Uterus (tissue), 2 donors: ENCODE results near the gene PCGF5.

Source experiments
- POLR2A ChIP-seq, 2 donors: fragments of 450-650 bp; IDR thresholded peaks; one replicate each; pipeline ENCODE4 v1.6.1; 2016; ENCODE audit warnings: antibody characterized with exemption in 2 of 2, mild to moderate bottlenecking in 1 of 2, moderate library complexity in 1 of 2
- TF ChIP-seq, protein P1 (sequence below), 4 experiments: fragments of 200-600 bp in 2 of 4; fragments of 450-650 bp in 2 of 4; sonication (generic) in 2 of 4; IDR thresholded peaks; one replicate each; pipeline ENCODE4 v1.5.1; 2016 to 2019; ENCODE audit warnings: antibody characterized with exemption in 4 of 4, mild to moderate bottlenecking in 2 of 4, moderate library complexity in 1 of 4

DNA sequence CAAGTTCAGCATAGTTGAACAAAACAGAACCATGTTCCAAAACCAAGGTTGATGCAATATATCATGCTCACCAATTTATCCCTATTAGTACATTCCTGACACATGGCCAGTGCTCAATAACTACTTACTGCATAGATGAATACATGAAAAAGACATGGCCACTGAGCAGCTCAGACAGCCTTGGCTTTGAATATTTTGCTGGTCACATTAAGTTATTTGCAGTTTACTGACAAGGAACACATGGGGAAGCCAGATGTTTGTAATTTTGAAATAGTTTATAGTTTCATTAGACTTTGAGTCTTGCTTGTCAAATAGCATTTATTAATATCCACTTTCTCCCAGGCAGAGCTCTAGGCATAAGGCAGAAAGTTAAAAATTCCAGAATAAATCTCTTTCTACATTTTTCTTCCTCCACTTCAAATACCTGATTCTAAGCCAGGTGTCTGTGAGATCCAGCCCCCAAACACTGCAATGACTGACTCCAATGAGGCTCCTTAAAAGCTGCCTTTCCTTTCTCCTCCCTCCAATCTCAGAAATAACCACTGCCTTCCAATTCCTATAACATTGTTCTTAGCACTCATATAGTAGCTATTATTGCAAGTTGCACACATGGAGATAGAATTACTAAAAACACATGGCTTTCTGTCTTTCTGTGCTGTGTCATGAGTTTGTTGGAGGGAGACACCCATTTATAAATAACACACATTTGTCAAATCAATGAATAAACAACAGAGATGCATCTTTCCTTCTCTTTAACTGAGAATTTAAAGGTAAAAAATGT lies 91.3 kb downstream of the PCGF5 start:
- TF ChIP-seq, protein P1, sequence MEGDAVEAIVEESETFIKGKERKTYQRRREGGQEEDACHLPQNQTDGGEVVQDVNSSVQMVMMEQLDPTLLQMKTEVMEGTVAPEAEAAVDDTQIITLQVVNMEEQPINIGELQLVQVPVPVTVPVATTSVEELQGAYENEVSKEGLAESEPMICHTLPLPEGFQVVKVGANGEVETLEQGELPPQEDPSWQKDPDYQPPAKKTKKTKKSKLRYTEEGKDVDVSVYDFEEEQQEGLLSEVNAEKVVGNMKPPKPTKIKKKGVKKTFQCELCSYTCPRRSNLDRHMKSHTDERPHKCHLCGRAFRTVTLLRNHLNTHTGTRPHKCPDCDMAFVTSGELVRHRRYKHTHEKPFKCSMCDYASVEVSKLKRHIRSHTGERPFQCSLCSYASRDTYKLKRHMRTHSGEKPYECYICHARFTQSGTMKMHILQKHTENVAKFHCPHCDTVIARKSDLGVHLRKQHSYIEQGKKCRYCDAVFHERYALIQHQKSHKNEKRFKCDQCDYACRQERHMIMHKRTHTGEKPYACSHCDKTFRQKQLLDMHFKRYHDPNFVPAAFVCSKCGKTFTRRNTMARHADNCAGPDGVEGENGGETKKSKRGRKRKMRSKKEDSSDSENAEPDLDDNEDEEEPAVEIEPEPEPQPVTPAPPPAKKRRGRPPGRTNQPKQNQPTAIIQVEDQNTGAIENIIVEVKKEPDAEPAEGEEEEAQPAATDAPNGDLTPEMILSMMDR (IDR thresholded peaks at IDR 0.05): no peak
- TF ChIP-seq POLR2A (IDR thresholded peaks at IDR 0.05): no peak
